GM21390 (cell line): ENCODE measurements around the gene CRP.
"Not testable (repeated sequence)": the region's sequence is repeated elsewhere in the genome, so short reads cannot be mapped to it uniquely, and the experiment has no call there.

Source experiments
- ATAC-seq: cut with Tn5 transposase; IDR thresholded peaks from one replicate; pipeline ENCODE4 v1.9.1; 2021; ENCODE audit not compliant: unreplicated experiment

Gene CRP

DNA sequence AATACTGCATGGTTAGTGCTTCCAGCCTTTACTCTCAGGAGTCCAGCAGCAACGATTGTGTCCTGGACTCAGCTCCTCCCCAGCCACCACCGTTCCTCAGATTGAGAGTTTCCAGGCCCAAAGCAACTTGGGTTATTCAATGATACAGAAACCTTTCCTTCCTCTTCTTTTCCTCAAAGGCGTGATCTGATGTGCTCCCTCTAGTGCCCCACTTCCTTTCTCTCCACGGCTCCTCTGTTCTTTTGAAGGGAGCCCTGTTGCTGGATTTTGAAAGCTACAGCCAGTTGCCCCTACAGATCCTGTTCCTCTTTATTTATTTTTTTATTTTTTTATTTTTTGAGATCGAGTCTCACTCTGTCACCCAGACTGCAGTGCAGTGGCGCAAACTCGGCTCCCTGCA lies 14.1 kb downstream of the CRP start:
- no peak for ATAC-seq

- ATAC-seq: no peak
Observed at GRCh38 chr1:159699653-159700052, 14.7 kb downstream of the CRP start.

DNA sequence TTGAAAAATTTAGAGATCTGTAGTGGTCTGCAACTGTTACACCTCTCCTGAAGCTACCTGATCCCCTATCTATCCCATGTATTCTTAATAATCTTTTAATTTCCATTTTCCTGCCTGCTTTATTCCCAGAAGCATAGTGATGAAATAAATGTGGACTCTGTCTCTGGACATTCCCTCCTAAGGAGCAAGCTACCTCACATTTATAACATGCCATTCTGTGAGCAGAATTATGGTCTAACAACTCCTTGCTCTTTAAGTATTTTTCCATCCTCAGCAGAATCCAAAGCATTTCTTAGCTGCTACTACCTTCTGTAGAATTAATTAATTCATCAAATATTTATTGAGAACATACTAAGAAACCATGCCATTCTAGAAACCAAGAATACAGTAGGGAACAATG lies 15.1 kb downstream of the CRP start:
- no peak for ATAC-seq

DNA sequence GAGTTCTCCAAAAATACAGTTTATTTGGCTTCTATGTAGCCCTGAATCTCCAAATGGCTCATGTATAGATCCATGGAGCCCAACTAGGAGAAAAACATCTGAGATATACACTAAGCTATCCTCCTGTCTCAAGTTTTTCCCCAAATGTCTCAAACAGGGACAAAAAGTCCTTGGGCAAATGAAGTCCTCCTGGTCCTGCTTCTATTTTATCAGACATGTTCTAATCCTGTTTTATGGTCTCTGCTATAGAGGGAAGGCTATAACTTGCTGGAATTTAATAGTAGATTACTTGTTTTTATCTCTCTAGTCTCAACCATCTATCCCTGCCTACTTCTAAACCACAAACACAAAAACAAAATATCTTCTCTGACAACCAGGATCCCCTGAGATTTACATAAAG lies 26.9 kb downstream of the CRP start:
- ATAC-seq: no peak

GRCh38 chr1:159686599-159687299 lies 27.6 kb downstream of the CRP start:
- no peak for ATAC-seq

- ATAC-seq: no peak
Observed at GRCh38 chr1:159678939-159679338, 35.5 kb downstream of the CRP start.

DNA sequence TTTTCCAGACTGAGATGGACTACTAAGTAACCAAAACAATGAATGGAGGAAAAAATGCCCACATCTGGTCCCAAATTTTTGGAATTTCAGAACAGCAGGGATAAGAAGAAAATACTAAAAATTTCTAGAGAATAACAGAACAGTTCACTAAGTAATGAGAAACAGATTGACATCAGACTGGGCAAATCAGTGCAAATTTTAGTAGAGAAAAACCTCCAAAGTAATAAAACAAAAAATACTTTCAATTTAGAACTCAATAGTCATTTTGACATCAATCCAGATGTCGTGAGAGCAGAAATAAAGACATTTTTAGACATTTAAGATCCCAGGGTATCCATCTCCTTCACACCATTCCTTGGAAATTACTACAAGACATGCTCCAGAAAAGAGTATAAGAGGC lies 39.3 kb downstream of the CRP start:
- no peak for ATAC-seq

GRCh38 chr1:159672390-159672789 lies 42.0 kb downstream of the CRP start:
- not testable (repeated sequence) for ATAC-seq

- no peak for ATAC-seq
Observed at GRCh38 chr1:159669338-159669737, 45.1 kb downstream of the CRP start.

GRCh38 chr1:159668739-159669138 lies 45.6 kb downstream of the CRP start:
- ATAC-seq: no peak

DNA sequence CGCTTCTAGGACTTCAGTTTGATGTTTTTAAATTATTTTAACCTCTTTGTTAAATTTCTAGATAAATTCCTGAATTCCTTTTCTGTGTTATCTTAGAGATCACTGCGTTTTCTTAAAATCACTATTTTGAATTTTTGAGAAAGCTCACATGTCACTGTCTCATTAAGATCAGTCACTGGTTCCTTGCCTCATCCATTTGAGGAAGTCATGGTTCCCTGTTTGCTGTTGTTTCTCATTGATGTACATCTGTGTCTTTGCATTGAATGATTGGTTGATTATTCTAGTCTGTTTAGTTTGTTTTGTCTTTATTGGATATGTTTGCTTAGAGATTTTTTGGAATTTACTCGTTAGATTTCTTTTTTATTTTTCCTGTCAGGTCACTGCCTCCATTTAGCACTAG lies 50.1 kb downstream of the CRP start:
- no peak for ATAC-seq

DNA sequence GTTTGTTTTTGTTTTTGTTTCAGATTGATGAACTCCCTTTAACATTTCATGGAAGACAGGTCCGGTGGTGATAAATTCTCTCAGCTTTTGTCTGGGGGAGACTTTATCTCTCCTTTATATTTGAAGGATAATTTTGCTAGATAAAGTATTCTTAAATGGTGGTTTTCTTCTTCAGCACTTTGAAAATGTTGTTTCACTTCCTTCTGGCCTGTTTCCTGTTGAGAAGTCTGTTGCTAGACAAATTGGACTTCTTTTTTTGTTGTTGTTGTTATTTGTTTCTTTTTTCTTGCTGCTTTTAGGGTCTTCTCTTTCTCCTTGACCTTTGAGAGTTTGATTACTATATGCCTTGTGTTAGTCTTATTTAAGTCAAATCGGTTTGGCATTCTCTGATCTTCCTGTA lies 50.8 kb downstream of the CRP start:
- no peak for ATAC-seq
